Gastroesophageal sphincter (tissue), 4 donors: ENCODE measurements around the gene SP140L. TPM values are rescaled to one million over a fixed set of nuclear protein-coding genes. Genes with fewer than 3 reads are reported as not detected.

Source experiments
- ATAC-seq: fragments of 150-250 bp; one replicate; pipeline ENCODE4 v1.9.1; 2016; ENCODE audit warnings: mild to moderate bottlenecking, moderate library complexity
- H3K27ac ChIP-seq, 4 donors: fragments of 200-600 bp; sonication (generic) in 3 of 4; 1 replicate in 3 of 4; 2 replicates in 1 of 4; pipeline ENCODE4 v1.5.1; 2016 to 2019
- H3K27me3 ChIP-seq: fragments of 200-600 bp; sonication (generic); one replicate; pipeline ENCODE4 v1.5.1; 2019
- H3K36me3 ChIP-seq, 2 donors: fragments of 200-600 bp; sonication (generic); one replicate each; pipeline ENCODE4 v1.5.1; 2019; ENCODE audit warnings: control low read depth in 1 of 2
- H3K4me1 ChIP-seq, 3 donors: fragments of 200-600 bp; sonication (generic); 1 replicate in 2 of 3; 2 replicates in 1 of 3; pipeline ENCODE4 v1.5.1; 2016 to 2019; ENCODE audit warnings: control low read depth in 2 of 3
- H3K4me3 ChIP-seq, 2 donors: fragments of 200-600 bp; sonication (generic); one replicate each; pipeline ENCODE4 v1.5.1; 2019; ENCODE audit warnings: mild to moderate bottlenecking in 1 of 2, moderate library complexity in 1 of 2
- H3K9me3 ChIP-seq, 3 donors: fragments of 200-600 bp; sonication (generic); one replicate each; pipeline ENCODE4 v1.5.1; 2017 to 2019; ENCODE audit warnings: control low read depth in 2 of 3
- CTCF ChIP-seq, 4 experiments: fragments of 200-600 bp in 2 of 4; fragments of 450-650 bp in 2 of 4; sonication (generic) in 1 of 4; IDR thresholded peaks; one replicate each; pipeline ENCODE4 v1.5.1; 2017 to 2019; ENCODE audit warnings: antibody characterized with exemption in 4 of 4, mild to moderate bottlenecking in 2 of 4, moderate library complexity in 2 of 4
- EP300 ChIP-seq: sonication (generic); formaldehyde crosslinking; IDR thresholded peaks from one replicate; pipeline ENCODE4 v1.6.1; 2017; ENCODE audit warnings: antibody characterized with exemption, mild to moderate bottlenecking
- POLR2A ChIP-seq, 2 donors: fragments of 450-650 bp; IDR thresholded peaks; one replicate each; pipeline ENCODE4 v1.6.1; 2017; ENCODE audit warnings: antibody characterized with exemption in 2 of 2, mild to moderate bottlenecking in 2 of 2, moderate library complexity in 1 of 2
- POLR2AphosphoS5 ChIP-seq: sonication (generic); formaldehyde crosslinking; IDR thresholded peaks from one replicate; pipeline ENCODE4 v1.6.1; 2017; ENCODE audit warnings: antibody characterized with exemption
- WGBS, 2 donors: methylation state at CpG; one replicate each; pipeline ENCODE4 v1.1.5; 2018; ENCODE audit warnings: low coverage in 1 of 2; 5-methylcytosine and 5-hydroxymethylcytosine counted together
- total RNA-seq, 4 donors: library from RNA; depleted of rRNA; stranded (reverse); fragments of >200 nt; gene quantifications; one replicate each; pipeline ENCODE4 v1.1.0, GENCODE V29; 2016

Gene SP140L
- total RNA-seq, 4 donors from 2014 or later: 6.1 to 11.0 (median 7.6) TPM

- Histone ChIP-seq H3K4me1 (peaks cover 6 to 69% (median 12%) of the 10 kb centered on the region in 3 donors), H3K4me3 (peak within 1 kb of the TSS; percentile 63 to 64), H3K9me3 (no peaks in the 10 kb centered on the region), H3K27ac (peak within 1 kb of the TSS; percentile 82 to 95 (median 90)), H3K27me3 (no peaks in the 10 kb centered on the region), H3K36me3 (no peaks in the 10 kb centered on the region)
- WGBS, 2 donors: 1 to 19% methylated on average over 6 to 12 of the region's 12 CpGs
- TF ChIP-seq EP300: no peak
- peak; percentile 82 for TF ChIP-seq POLR2AphosphoS5
- TF ChIP-seq POLR2A (IDR thresholded peaks at IDR 0.05): peak; percentile 54 to 65
- ATAC-seq: peak; percentile 88
Measured at GRCh38 chr2:230416061-230416721, 89.2 kb downstream of the SP140L start, which contains the start of gene SP100. Gene SP100 (plus strand): TSS chr2:230416201. CDS start chr2:230416297, 96 bp downstream.

- Histone ChIP-seq H3K36me3 (no peaks in the 10 kb centered on the region), H3K27me3 (no peaks in the 10 kb centered on the region), H3K4me1 (peaks cover 6 to 68% (median 8%) of the 10 kb centered on the region in 3 donors), H3K4me3 (peak overlapping the region; percentile 63 to 64), H3K27ac (peak overlapping the region in 1 of 4 donors; percentile 20), H3K9me3 (no peaks in the 10 kb centered on the region)
- WGBS, 2 donors: 53 to 72% methylated on average over 3 to 4 of the region's 4 CpGs
- TF ChIP-seq POLR2A (IDR thresholded peaks at IDR 0.05): no peak
- no peak for TF ChIP-seq CTCF (IDR thresholded peaks at IDR 0.05)
- no peak for TF ChIP-seq POLR2AphosphoS5
- TF ChIP-seq EP300: no peak
- ATAC-seq: no peak
Measured at GRCh38 chr2:230417436-230417835, 90.4 kb downstream of the SP140L start.

- H3K9me3 ChIP-seq: no peaks in the 10 kb centered on the region
- no peak for ATAC-seq
Measured at GRCh38 chr2:230418341-230419016, 91.5 kb downstream of the SP140L start.

GRCh38 chr2:230419181-230419580 lies 92.2 kb downstream of the SP140L start:
- TF ChIP-seq POLR2A (IDR thresholded peaks at IDR 0.05) (no peak), POLR2AphosphoS5 (no peak), EP300 (no peak), CTCF (IDR thresholded peaks at IDR 0.05) (no peak)
- Histone ChIP-seq H3K36me3 (no peaks in the 10 kb centered on the region), H3K27me3 (no peaks in the 10 kb centered on the region), H3K4me3 (peak overlapping the region in 1 of 2 donors; percentile 13), H3K27ac (no peak overlapping the region), H3K9me3 (no peaks in the 10 kb centered on the region), H3K4me1 (peaks cover 6 to 77% (median 7%) of the 10 kb centered on the region in 3 donors)
- 71 to 92% methylated on average over 3 of the region's 4 CpGs for WGBS, 2 donors
- no peak for ATAC-seq

More at GRCh38 chr2:230418341-230419016, 91.5 kb downstream of the SP140L start:
- no peaks in the 10 kb centered on the region for H3K36me3 ChIP-seq
- TF ChIP-seq CTCF (IDR thresholded peaks at IDR 0.05) (no peak), POLR2AphosphoS5 (no peak), EP300 (no peak), POLR2A (IDR thresholded peaks at IDR 0.05) (no peak)
- H3K27me3 ChIP-seq: no peaks in the 10 kb centered on the region
- H3K4me3 ChIP-seq: peak overlapping the region; percentile 63 to 64
- WGBS, 2 donors: 62 to 67% methylated on average over 5 to 9 of the region's 9 CpGs
- peak overlapping the region in 2 of 4 donors; percentile 22 to 29 for H3K27ac ChIP-seq
- H3K4me1 ChIP-seq: peaks cover 6 to 70% (median 7%) of the 10 kb centered on the region in 3 donors

GRCh38 chr2:230422149-230422548 lies 95.2 kb downstream of the SP140L start:
- H3K4me1 ChIP-seq: peaks cover 4 to 86% (median 6%) of the 10 kb centered on the region in 3 donors
- no peak overlapping the region for H3K27ac ChIP-seq
- no peak for ATAC-seq
- no peaks in the 10 kb centered on the region for H3K27me3 ChIP-seq
- H3K36me3 ChIP-seq: peaks cover 0 to 3% of the 10 kb centered on the region in 2 donors
- H3K4me3 ChIP-seq: no peak overlapping the region
- WGBS, 2 donors: 88 to 98% methylated on average over 4 of the region's 4 CpGs
- no peak for TF ChIP-seq POLR2A (IDR thresholded peaks at IDR 0.05)
- TF ChIP-seq CTCF (IDR thresholded peaks at IDR 0.05): peak in 1 of 4 experiments; percentile 2
- H3K9me3 ChIP-seq: no peaks in the 10 kb centered on the region
